PC-3 (cell line): ENCODE results near the gene WDR33. TPM values are rescaled to one million over a fixed set of nuclear protein-coding genes. Genes with fewer than 3 reads are reported as not detected.

Experiments
- ATAC-seq: fragments of 200-7000 bp; cut with Tn5 transposase; 2 replicates; pipeline ENCODE4 v1.9.1; 2020; ENCODE audit warnings: mild to moderate bottlenecking, moderate library complexity
- BruUV-seq: library from RNA; stranded (reverse); fragments of 400-500 nt; replicated peaks from 2 replicates; lab custom pipeline; 2021; lab: Mats Ljungman, UMichigan
- CTCF ChIA-PET: fragments of 300-600 bp; sonication (Branson Sonifier 250); formaldehyde crosslinking; loops from one replicate; lab custom pipeline; 2022; ENCODE audit warnings: antibody characterized with exemption; lab: Charles Lee
- POLR2A ChIA-PET: fragments of 300-600 bp; sonication (Branson Sonifier 250); formaldehyde crosslinking; loops from one replicate; lab custom pipeline; 2022; ENCODE audit warnings: antibody characterized with exemption; ENCODE audit not compliant: unreplicated experiment; lab: Charles Lee
- DNase-seq: peaks from one replicate; pipeline ENCODE4 v3.0.0-alpha.2; 2015
- H2AFZ ChIP-seq: fragments of 300-600 bp; sonication (generic); 2 replicates; pipeline ENCODE4 v1.6.0; 2016; ENCODE audit warnings: antibody characterized with exemption, low read length
- H3F3A ChIP-seq: fragments of 300-600 bp; sonication (generic); one replicate; pipeline ENCODE4 v1.6.0; 2017; ENCODE audit warnings: antibody characterized with exemption, low read length, control low read depth, mild to moderate bottlenecking; ENCODE audit not compliant: unreplicated experiment
- H3K27ac ChIP-seq: fragments of 300-600 bp; sonication (generic); 2 replicates; pipeline ENCODE4 v1.5.1; 2016; ENCODE audit warnings: mild to moderate bottlenecking, low read length
- H3K27me3 ChIP-seq: fragments of 300-600 bp; sonication (generic); 2 replicates; pipeline ENCODE4 v1.6.1; 2016; ENCODE audit warnings: low read length, mixed read lengths
- H3K36me3 ChIP-seq: fragments of 300-600 bp; sonication (generic); 2 replicates; pipeline ENCODE4 v1.6.1; 2016; ENCODE audit warnings: low read depth, mixed run types, low read length, mixed read lengths
- H3K4me1 ChIP-seq: fragments of 300-600 bp; sonication (generic); 2 replicates; pipeline ENCODE4 v1.5.1; 2016; ENCODE audit warnings: low read length; ENCODE audit not compliant: insufficient read depth
- H3K4me2 ChIP-seq: fragments of 300-600 bp; sonication (generic); 2 replicates; pipeline ENCODE4 v1.6.0; 2016; ENCODE audit warnings: low read length
- H3K4me3 ChIP-seq: fragments of 300-600 bp; sonication (generic); 2 replicates; pipeline ENCODE4 v1.5.1; 2016; ENCODE audit warnings: mild to moderate bottlenecking, low read length, mixed read lengths
- H3K79me2 ChIP-seq: fragments of 300-600 bp; sonication (generic); 2 replicates; pipeline ENCODE4 v1.6.1; 2017; ENCODE audit warnings: low read length, mixed read lengths
- H3K9ac ChIP-seq: fragments of 300-600 bp; sonication (generic); 2 replicates; pipeline ENCODE4 v1.6.0; 2016; ENCODE audit warnings: mild to moderate bottlenecking, low read length
- H3K9me2 ChIP-seq: fragments of 300-600 bp; sonication (generic); replicated peaks from 2 replicates; pipeline ENCODE4 v1.6.1; 2016; ENCODE audit warnings: mixed run types, low read length, mixed read lengths
- H3K9me3 ChIP-seq: fragments of 300-600 bp; sonication (generic); 2 replicates; pipeline ENCODE4 v1.6.1; 2016; ENCODE audit warnings: low read length, mixed read lengths
- H4K20me1 ChIP-seq: fragments of 300-600 bp; sonication (generic); 2 replicates; pipeline ENCODE4 v1.6.1; 2016; ENCODE audit warnings: low read length, mixed read lengths
- CTCF ChIP-seq: fragments of 300-600 bp; sonication (generic); conservative IDR thresholded peaks from 2 replicates; pipeline ENCODE4 v1.5.1; 2017; ENCODE audit warnings: antibody characterized with exemption, low read depth, mild to moderate bottlenecking, low read length
- EZH2 ChIP-seq: fragments of 300-600 bp; sonication (generic); IDR thresholded peaks from one replicate; pipeline ENCODE4 v1.6.1; 2017; ENCODE audit warnings: antibody characterized with exemption, mild to moderate bottlenecking, low read length; ENCODE audit not compliant: unreplicated experiment
- EZH2phosphoT487 ChIP-seq: fragments of 300-600 bp; sonication (generic); IDR thresholded peaks from 2 replicates; pipeline ENCODE4 v1.6.1; 2018; ENCODE audit warnings: mild to moderate bottlenecking, antibody characterized with exemption, low read length, borderline replicate concordance
- intact Hi-C: fragments of 100-400 bp; cut with micrococcal nuclease; formaldehyde crosslinking; loops from 2 replicates; pipeline ENCODE4 v1.9.0; 2023
- total RNA-seq: library from RNA; depleted of rRNA; stranded (reverse); fragments of >200 nt; gene quantifications from 2 replicates; pipeline ENCODE4 v1.2.3, GENCODE V29; 2014

Gene WDR33
- total RNA-seq, 1 experiment from 2014 or later = 31.7 TPM

GRCh38 chr2:127805491-127805890, 5.5 kb downstream of the WDR33 start:
- peaks cover 71% of the 10 kb centered on the region for H4K20me1 ChIP-seq
- H3K27me3 ChIP-seq = no peaks in the 10 kb centered on the region
- no TSS peak for BruUV-seq
- intact Hi-C loops = loop anchor here (5.0 kb wide), 1 partner anchor 33 kb away; no protein-coding TSS in a partner anchor
- H3K4me2 ChIP-seq = no peak overlapping the region
- POLR2A ChIA-PET = no interaction called here
- no peaks in the 10 kb centered on the region for H3K9me3 ChIP-seq
- CTCF ChIA-PET = no interaction called here
- TF ChIP-seq EZH2 (no peak), EZH2phosphoT487 (no peak), CTCF (no peak)
- no peak overlapping the region for H3K4me3 ChIP-seq
- no peaks in the 10 kb centered on the region; the same call in 1 of the 2 replicates for H3K36me3 ChIP-seq
- no peak overlapping the region for H3K9ac ChIP-seq
- ATAC-seq (no peak), DNase-seq (no peak)
- no peaks in the 10 kb centered on the region for H3K9me2 ChIP-seq
- H2AFZ ChIP-seq = no peak overlapping the region
- H3K79me2 ChIP-seq = peaks cover 100% of the 10 kb centered on the region
- H3F3A ChIP-seq = no peaks in the 10 kb centered on the region
- H3K4me1 ChIP-seq = peaks cover 13% of the 10 kb centered on the region
- no peak overlapping the region for H3K27ac ChIP-seq

GRCh38 chr2:127799926-127800325, 11.0 kb downstream of the WDR33 start:
- no TSS peak for BruUV-seq
- CTCF ChIA-PET = no interaction called here

More at GRCh38 chr2:127799926-127800325, 11.0 kb downstream of the WDR33 start:
- Histone ChIP-seq H3K9me3 (no peaks in the 10 kb centered on the region), H3K4me3 (no peak overlapping the region), H3K27me3 (no peaks in the 10 kb centered on the region), H2AFZ (no peak overlapping the region), H3F3A (no peaks in the 10 kb centered on the region), H3K27ac (no peak overlapping the region), H3K9me2 (no peaks in the 10 kb centered on the region), H3K36me3 (peaks cover 6% of the 10 kb centered on the region; the same call in 1 of the 2 replicates), H3K9ac (no peak overlapping the region), H3K4me2 (no peak overlapping the region), H3K79me2 (peaks cover 100% of the 10 kb centered on the region), H4K20me1 (peaks cover 50% of the 10 kb centered on the region), H3K4me1 (no peaks in the 10 kb centered on the region)
- no peak for ATAC-seq
- POLR2A ChIA-PET = no interaction called here
- TF ChIP-seq EZH2 = no peak
- no peak for TF ChIP-seq CTCF
- no peak for TF ChIP-seq EZH2phosphoT487
- DNase-seq = no peak
- intact Hi-C loops = no loop called here
